ENCODE results near the gene ADAM11. TPM values are rescaled to one million over a fixed set of nuclear protein-coding genes. Genes with fewer than 3 reads are reported as not detected.

Gene ADAM11
- total and polyA plus RNA-seq, 12 donors, result 0.05 to 0.80 (median 0.32) TPM; not detected in 2

- no peaks in the 10 kb centered on the region for H3K4me1 ChIP-seq (replicated peaks in 1 of 2)
- intact Hi-C loops (cut with DNase I), result no loop called here
- TF ChIP-seq POLR2A (IDR thresholded peaks at IDR 0.05), result no peak
- TF ChIP-seq CTCF (IDR thresholded peaks at IDR 0.05), result no peak
- no peak for DNase-seq
- no peaks in the 10 kb centered on the region for H3K27me3 ChIP-seq
- H3K4me3 ChIP-seq, result peak overlapping the region in 1 of 4 donors; percentile 5
- no peaks in the 10 kb centered on the region for H3K9me3 ChIP-seq (replicated peaks in 1 of 3)
- H3K36me3 ChIP-seq (replicated peaks in 1 of 2), result no peaks in the 10 kb centered on the region
- H3K27ac ChIP-seq, result no peak overlapping the region
- 63 to 77% (median 70%) methylated on average over 9 of the region's 9 CpGs for WGBS, 4 donors
Observed at GRCh38 chr17:44749980-44750318, 8.8 kb upstream of the ADAM11 start.

- TF ChIP-seq CTCF (IDR thresholded peaks at IDR 0.05), result no peak
- no peak for TF ChIP-seq POLR2A (IDR thresholded peaks at IDR 0.05)
- no peak for DNase-seq
- no peak overlapping the region for H3K27ac ChIP-seq
- 89 to 97% (median 92%) methylated on average over 7 of the region's 7 CpGs for WGBS, 4 donors
- no peaks in the 10 kb centered on the region for H3K4me1 ChIP-seq (replicated peaks in 1 of 2)
- H3K9me3 ChIP-seq (replicated peaks in 1 of 3), result no peaks in the 10 kb centered on the region
- no peak overlapping the region for H3K4me3 ChIP-seq
- no peaks in the 10 kb centered on the region for H3K27me3 ChIP-seq
- H3K36me3 ChIP-seq (replicated peaks in 1 of 2), result no peaks in the 10 kb centered on the region
- intact Hi-C loops (cut with DNase I), result no loop called here
Observed at GRCh38 chr17:44751331-44751730, 7.5 kb upstream of the ADAM11 start.

GRCh38 chr17:44751806-44752205 is 7.0 kb upstream of the ADAM11 start:
- DNase-seq, result no peak
- intact Hi-C loops (cut with DNase I), result no loop called here
- Histone ChIP-seq H3K27ac (no peak overlapping the region), H3K36me3 (replicated peaks in 1 of 2) (no peaks in the 10 kb centered on the region), H3K4me1 (replicated peaks in 1 of 2) (no peaks in the 10 kb centered on the region), H3K9me3 (replicated peaks in 1 of 3) (no peaks in the 10 kb centered on the region), H3K4me3 (no peak overlapping the region), H3K27me3 (peaks cover under 1% of the 10 kb centered on the region)
- WGBS, 4 donors, result 89 to 95% (median 94%) methylated on average over 10 of the region's 10 CpGs
- TF ChIP-seq CTCF (IDR thresholded peaks at IDR 0.05) (no peak), POLR2A (IDR thresholded peaks at IDR 0.05) (no peak)

- no peak for DNase-seq
- intact Hi-C loops (cut with DNase I), result no loop called here
- WGBS, 4 donors, result 84 to 86% (median 84%) methylated on average over 4 to 17 of the region's 17 CpGs
- no peaks in the 10 kb centered on the region for H3K4me1 ChIP-seq (replicated peaks in 1 of 2)
- no peaks in the 10 kb centered on the region for H3K9me3 ChIP-seq (replicated peaks in 1 of 3)
- no peaks in the 10 kb centered on the region for H3K36me3 ChIP-seq (replicated peaks in 1 of 2)
- no peak for TF ChIP-seq CTCF (IDR thresholded peaks at IDR 0.05)
- no peak for TF ChIP-seq POLR2A (IDR thresholded peaks at IDR 0.05)
- H3K4me3 ChIP-seq, result no peak overlapping the region
- peaks cover 7% of the 10 kb centered on the region for H3K27me3 ChIP-seq
- H3K27ac ChIP-seq, result no peak overlapping the region
Observed at GRCh38 chr17:44752953-44753861, 5.6 kb upstream of the ADAM11 start.

All from adrenal gland (tissue), 12 donors.